ENCODE data around the gene SARDH.
A peak's percentile ranks its signal among the peaks of the same experiment; 100 is the strongest.

SARDH gene

GRCh38 chr9:133658442-133659431 lies 79.4 kb downstream of the SARDH start:
- TF ChIP-seq CTCF (conservative IDR thresholded peaks at IDR 0.05; ENCODE audit: low read depth): no peak
- ChIA-PET CTCF (interaction anchor here (0.6 to 0.7 kb wide), 2 partner anchors 13 to 46 kb away, joined by 3 read pairs; no protein-coding TSS in a partner anchor), POLR2A (ENCODE audit: low non-redundant PET) (interaction anchor here (0.6 kb wide), 1 partner anchor 367 kb away, joined by 5 read pairs; the partner anchor contains the start of gene BRD3OS)
- H3K27ac ChIP-seq: peak overlapping the region; percentile 62
- peak; percentile 82 for DNase-seq (ENCODE audit: low spot score)

GRCh38 chr9:133657120-133657661 lies 81.0 kb downstream of the SARDH start:
- POLR2A ChIA-PET (ENCODE audit: low non-redundant PET): no interaction called here
- H3K27ac ChIP-seq: no peak overlapping the region
- CTCF ChIA-PET: no interaction called here
- no peak for DNase-seq (ENCODE audit: low spot score)
- no peak for TF ChIP-seq CTCF (conservative IDR thresholded peaks at IDR 0.05; ENCODE audit: low read depth)

- CTCF ChIA-PET: no interaction called here
- no peak for TF ChIP-seq CTCF (conservative IDR thresholded peaks at IDR 0.05; ENCODE audit: low read depth)
- no peak overlapping the region for H3K27ac ChIP-seq
- DNase-seq (ENCODE audit: low spot score): no peak
- POLR2A ChIA-PET (ENCODE audit: low non-redundant PET): no interaction called here
These were observed 81.7 kb downstream of the SARDH start for GRCh38 chr9:133656211-133657119.

- POLR2A ChIA-PET (ENCODE audit: low non-redundant PET): no interaction called here
- no peak for TF ChIP-seq CTCF (conservative IDR thresholded peaks at IDR 0.05; ENCODE audit: low read depth)
- H3K27ac ChIP-seq: no peak overlapping the region
- DNase-seq (ENCODE audit: low spot score): no peak
- CTCF ChIA-PET: no interaction called here
These were observed 82.5 kb downstream of the SARDH start for GRCh38 chr9:133655701-133656100.

GRCh38 chr9:133654736-133655657 lies 83.2 kb downstream of the SARDH start:
- no peak overlapping the region for H3K27ac ChIP-seq
- CTCF ChIA-PET: no interaction called here
- no peak for TF ChIP-seq CTCF (conservative IDR thresholded peaks at IDR 0.05; ENCODE audit: low read depth)
- DNase-seq (ENCODE audit: low spot score): no peak
- POLR2A ChIA-PET (ENCODE audit: low non-redundant PET): no interaction called here
